ENCODE results near the gene LAMA2.

Gene LAMA2

GRCh38 chr6:128899341-128900050 lies 16.6 kb downstream of the LAMA2 start:
- no peak for DNase-seq (ENCODE audit: low read depth in 2 of 2)

DNA sequence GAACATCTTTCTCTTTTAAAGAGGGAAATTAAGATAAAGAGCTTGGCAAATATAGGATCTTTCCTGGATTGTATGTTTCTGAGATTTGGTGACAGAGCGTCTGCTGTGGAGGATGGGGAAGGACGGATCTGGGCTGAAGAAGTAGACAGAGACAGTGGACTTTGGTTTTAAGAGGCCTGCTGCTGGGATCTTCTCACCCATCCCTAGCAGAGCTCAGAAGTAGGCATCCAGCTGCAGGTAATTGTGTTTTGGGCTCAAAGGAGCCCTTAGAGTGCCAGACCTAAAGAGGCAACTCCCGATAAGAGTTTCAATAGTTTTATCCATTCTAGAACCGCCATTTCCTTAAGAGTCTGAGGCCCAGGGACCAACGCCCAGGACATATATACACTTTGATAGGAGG lies 20.8 kb downstream of the LAMA2 start:
- no peak for DNase-seq (ENCODE audit: low read depth in 2 of 2)

DNA sequence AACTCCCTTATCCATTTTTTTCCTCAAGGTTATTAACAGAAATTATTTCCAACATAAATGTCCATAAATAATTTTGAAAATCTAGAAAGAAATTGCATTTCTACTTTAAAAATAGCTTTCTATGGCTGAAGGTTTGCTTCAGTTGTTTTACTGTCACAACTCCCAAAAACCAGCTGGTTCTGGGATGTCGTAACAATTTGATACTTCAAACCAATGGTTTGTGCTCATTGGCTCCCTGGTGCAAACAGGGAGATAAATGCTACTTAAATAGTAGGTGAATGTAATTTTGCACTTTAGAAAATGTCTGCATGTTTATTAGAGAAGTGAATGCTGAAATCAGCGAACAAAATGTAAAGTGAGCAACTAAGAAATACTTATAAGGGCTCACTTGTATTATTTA lies 31.1 kb downstream of the LAMA2 start:
- no peak for DNase-seq (ENCODE audit: low read depth in 2 of 2)

DNA sequence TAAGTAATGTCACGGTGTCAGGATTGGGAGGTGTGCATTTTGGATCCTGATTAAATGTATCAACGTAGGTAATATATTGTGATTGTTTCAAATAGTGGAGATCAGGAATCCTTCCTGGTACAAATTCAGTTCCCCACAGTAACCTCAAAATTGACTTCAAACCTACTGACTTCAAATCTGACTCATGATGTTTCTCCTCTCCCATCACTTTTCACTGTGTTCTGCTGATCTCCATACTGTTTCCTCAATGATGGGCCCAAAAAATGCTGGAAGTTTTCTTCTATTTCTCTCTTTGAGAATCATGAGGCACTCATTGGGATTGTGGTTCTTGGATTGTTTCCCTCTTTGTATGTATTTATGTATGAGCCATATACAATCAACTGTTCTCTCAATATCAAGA lies 35.9 kb downstream of the LAMA2 start:
- no peak for DNase-seq (ENCODE audit: low read depth in 2 of 2)

GRCh38 chr6:128919412-128920180 lies 36.7 kb downstream of the LAMA2 start:
- no peak for DNase-seq (ENCODE audit: low read depth in 2 of 2)

DNA sequence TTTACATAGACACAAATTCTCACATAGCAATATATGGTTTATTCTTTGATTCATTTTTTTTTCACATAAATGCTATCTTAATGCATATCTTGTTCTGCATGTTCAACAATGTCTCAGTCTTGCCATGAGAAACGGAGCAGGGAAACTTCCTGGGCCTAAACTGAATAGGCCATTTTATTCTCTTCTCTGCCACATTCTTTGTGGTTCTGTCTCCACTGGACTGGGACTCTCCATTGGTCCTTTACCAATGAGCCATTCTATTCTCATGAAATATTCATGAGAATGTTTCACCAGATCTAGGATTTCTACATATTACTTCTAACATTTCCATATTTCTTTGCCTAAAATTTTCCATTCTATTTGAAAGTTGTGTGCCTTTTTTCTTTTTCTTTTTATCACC lies 42.8 kb downstream of the LAMA2 start:
- DNase-seq (ENCODE audit: low read depth in 2 of 2), result no peak

- no peak for DNase-seq (ENCODE audit: low read depth in 2 of 2)
Measured at GRCh38 chr6:128929869-128930268, 46.9 kb downstream of the LAMA2 start.

- DNase-seq (ENCODE audit: low read depth in 2 of 2), result no peak
Measured at GRCh38 chr6:128930321-128930720, 47.4 kb downstream of the LAMA2 start.

DNA sequence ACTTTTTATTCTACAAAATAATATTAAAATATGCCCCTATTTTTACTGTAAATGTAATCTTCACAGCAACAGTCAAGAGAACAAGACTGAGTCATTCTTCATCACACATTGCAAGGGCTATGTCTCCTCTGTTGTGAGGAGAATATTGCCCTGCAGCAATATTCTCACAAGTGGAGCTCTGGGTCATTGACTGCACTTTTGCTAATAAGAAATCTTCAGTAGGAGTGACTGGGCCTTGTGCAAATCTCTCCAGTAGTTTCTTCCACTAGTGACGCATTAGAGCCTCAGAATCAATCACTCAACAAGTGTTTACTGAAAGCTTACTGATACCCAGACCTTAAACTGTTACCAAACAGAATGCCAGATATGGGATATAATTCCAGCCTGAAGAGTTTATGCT lies 49.1 kb downstream of the LAMA2 start:
- no peak for DNase-seq (ENCODE audit: low read depth in 2 of 2)

DNA sequence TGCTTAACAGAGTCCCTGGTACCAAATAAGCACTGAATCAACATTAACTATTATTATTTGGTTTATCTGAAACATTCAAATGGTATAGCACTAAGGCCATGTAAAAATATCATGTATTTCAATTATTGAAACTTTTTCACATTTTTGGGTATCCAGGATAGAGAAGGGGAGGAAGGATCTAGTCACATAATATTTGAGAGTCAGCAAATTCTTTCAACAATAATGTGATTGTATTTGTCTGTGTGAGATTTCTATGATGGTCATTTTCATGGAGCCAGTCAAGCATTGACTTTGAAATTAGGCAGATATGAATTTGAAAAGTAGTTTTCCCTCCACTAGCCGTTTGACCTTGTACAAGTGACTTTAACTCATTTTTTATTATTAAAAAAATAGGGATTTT lies 67.9 kb downstream of the LAMA2 start:
- DNase-seq (ENCODE audit: low read depth in 2 of 2), result no peak

GRCh38 chr6:128952902-128953301 lies 70.0 kb downstream of the LAMA2 start:
- DNase-seq (ENCODE audit: low read depth in 2 of 2), result no peak

DNA sequence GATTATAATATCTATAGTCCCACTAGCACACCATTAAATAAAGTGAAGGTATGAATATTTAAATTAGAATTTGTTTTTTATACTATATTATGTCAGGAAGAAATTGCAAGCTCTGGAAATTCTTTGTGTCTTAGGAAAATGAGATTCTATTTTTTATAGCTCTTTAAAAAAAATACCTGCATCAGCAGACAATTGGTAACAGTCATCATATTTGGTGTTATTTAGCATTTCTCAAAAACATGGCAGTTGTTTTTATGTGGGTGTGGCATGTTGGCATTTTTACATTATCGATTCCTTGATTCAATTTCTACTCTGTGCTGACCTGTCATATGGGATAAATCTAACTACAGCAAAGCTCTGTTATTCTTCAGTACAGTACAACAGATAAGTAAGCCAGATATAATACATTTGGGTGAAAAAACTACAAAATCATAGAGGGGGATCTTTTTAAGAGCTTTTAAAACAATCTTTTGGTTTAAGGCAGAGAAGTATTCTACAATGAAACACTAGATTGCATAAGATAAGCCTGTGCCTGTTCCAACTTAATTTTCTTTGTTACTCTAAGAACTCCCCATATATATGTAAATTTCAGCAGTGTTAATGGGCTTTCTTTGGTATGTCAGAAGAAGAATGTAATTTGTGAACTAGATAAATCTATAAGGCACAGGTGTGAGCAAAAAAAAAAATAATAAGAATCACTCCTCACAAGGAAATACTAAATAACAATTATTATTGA lies 71.5 kb downstream of the LAMA2 start:
- DNase-seq (ENCODE audit: low read depth in 2 of 2), result no peak

- no peak for DNase-seq (ENCODE audit: low read depth in 2 of 2)
Measured at GRCh38 chr6:128963561-128963960, 80.6 kb downstream of the LAMA2 start.

GRCh38 chr6:128964233-128964755 lies 81.4 kb downstream of the LAMA2 start:
- no peak for DNase-seq (ENCODE audit: low read depth in 2 of 2)

DNA sequence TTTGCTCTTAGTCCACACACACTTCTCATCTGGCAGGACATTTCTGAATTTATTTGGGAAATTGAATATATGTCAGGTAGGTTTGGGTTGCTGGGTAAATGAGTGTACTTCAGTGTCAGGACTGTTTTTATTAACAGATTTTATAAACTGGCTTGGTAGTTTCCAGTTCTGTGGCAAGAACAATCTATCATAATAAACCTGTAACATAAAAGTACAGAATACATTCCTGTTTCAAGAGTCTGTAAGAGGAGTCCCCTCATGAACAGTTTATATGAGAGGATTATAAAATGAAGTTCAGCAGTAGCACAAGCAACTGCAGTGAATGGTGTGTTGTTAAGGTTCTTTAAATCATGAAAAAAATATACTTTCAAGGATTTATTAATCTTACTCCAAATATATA lies 81.8 kb downstream of the LAMA2 start:
- DNase-seq (ENCODE audit: low read depth in 2 of 2), result no peak

DNA sequence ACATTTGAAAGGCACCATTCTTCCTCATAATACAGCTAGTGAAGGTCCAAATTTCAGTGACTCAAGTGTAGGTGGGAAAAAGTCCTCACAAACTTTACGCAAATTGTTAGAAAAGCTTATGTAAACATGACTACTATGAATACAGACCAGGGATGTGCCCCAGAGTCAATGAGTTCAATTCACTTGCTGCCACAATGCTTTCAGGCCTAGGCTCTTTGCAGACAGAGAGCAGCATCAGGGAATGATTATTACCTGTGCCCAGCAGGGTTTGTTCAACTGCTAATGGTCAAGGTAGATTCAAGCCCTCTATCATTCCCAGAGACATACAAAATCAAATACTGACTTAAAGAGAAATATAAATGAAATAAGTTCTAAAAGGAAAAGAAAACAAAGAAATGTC lies 84.0 kb downstream of the LAMA2 start:
- DNase-seq (ENCODE audit: low read depth in 2 of 2), result no peak

DNA sequence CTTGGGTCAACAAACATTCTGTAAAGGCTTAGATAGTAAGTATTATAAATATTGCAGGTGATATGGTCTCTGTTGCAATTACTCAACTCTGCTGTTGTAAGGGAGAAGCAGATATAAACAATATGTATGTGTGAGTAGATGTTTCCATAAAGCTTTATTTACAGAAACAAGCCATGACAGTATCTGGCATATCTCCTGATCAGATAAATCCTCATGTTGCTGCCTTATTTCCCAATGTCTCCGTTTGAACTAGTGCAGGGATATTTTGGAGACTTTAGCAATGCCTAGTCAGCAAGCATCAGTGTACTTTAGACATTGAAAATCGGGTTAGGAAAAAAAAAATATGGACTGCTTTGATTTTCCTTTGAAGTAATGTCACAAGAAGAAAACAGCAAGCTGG lies 96.1 kb downstream of the LAMA2 start:
- no peak for DNase-seq (ENCODE audit: low read depth in 2 of 2)

GRCh38 chr6:128981716-128982115 lies 98.8 kb downstream of the LAMA2 start:
- DNase-seq (ENCODE audit: low read depth in 2 of 2), result no peak

DNA sequence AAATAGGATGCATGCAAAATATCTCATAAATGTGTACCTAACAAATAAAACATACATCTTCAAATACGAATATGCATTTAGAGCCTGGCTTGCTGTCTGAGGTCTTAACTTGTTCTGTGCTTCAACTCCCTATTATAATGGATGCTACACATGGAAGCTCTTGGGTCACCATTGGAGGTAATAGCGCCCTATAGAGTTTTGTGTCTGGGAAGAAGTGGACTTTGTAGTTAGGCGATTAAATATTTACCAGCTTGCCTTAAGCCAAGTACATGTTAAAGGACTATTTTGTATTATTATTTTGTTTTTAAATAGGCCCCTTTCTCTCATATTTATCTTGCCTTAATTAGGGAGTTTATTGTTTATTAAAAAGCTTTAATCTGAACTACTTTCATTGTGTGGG lies 107.4 kb downstream of the LAMA2 start:
- DNase-seq (ENCODE audit: low read depth in 2 of 2), result no peak

GRCh38 chr6:128990915-128991314 lies 108.0 kb downstream of the LAMA2 start:
- no peak for DNase-seq (ENCODE audit: low read depth in 2 of 2)

GRCh38 chr6:128993166-128993565 lies 110.2 kb downstream of the LAMA2 start:
- no peak for DNase-seq (ENCODE audit: low read depth in 2 of 2)

GRCh38 chr6:128997880-128998279 lies 114.9 kb downstream of the LAMA2 start:
- no peak for DNase-seq (ENCODE audit: low read depth in 2 of 2)

Data from stimulated activated CD8-positive, alpha-beta memory T cell treated with anti-CD3 and anti-CD28 coated beads, Interleukin-15, amount 100 ng/mL, for 4 hours (primary cell).